Epithelial cell of esophagus (primary cell): ENCODE data around the gene IRS2.
"Not testable (repeated sequence)": the region's sequence is repeated elsewhere in the genome, so short reads cannot be mapped to it uniquely, and the experiment has no call there.

Experiments used
- DNase-seq: peaks from one replicate; pipeline ENCODE4 v3.0.0; 2010; ENCODE audit warnings: low read depth
- H3K4me3 ChIP-seq: 2 replicates; pipeline ENCODE4 v1.5.1; 2011; ENCODE audit warnings: mild to moderate bottlenecking, low read length, control low read depth
- CTCF ChIP-seq: IDR thresholded peaks from 2 replicates; pipeline ENCODE4 v1.5.1; 2011; ENCODE audit warnings: low read depth, mild to moderate bottlenecking, low read length, control low read depth, inconsistent platforms; ENCODE audit not compliant: insufficient read depth; ENCODE audit errors: missing control alignments

IRS2 gene

GRCh38 chr13:109786457-109787134 is at the start of gene IRS2:
Gene IRS2, minus strand, starts transcription at chr13:109786583. Its CDS starts 530 bp downstream, at chr13:109786053.
- no peak for TF ChIP-seq CTCF
- DNase-seq = peak; percentile 95
- peak within 1 kb of the TSS; percentile 60 for H3K4me3 ChIP-seq

- no peak overlapping the region for H3K4me3 ChIP-seq
- no peak for TF ChIP-seq CTCF
- no peak for DNase-seq
Measured at GRCh38 chr13:109834973-109835720, 48.8 kb upstream of the IRS2 start.

- no peak for TF ChIP-seq CTCF
Measured at GRCh38 chr13:109833940-109834339, 47.6 kb upstream of the IRS2 start.

GRCh38 chr13:109833071-109833470 is 46.7 kb upstream of the IRS2 start:
- DNase-seq = no peak
- TF ChIP-seq CTCF = no peak
- H3K4me3 ChIP-seq = no peak overlapping the region

More at GRCh38 chr13:109833940-109834339, 47.6 kb upstream of the IRS2 start:
- no peak for DNase-seq
- no peak overlapping the region for H3K4me3 ChIP-seq

GRCh38 chr13:109828591-109829316 is 42.4 kb upstream of the IRS2 start:
- DNase-seq, H3K4me3 ChIP-seq: not testable (repeated sequence)

- H3K4me3 ChIP-seq, DNase-seq: not testable (repeated sequence)
Measured at GRCh38 chr13:109823201-109823600, 36.8 kb upstream of the IRS2 start.

- no peak for TF ChIP-seq CTCF
- no peak for DNase-seq
- H3K4me3 ChIP-seq = no peak overlapping the region
Measured at GRCh38 chr13:109821103-109821502, 34.7 kb upstream of the IRS2 start.
